Measurements from ENCODE around the gene SUOX.
A peak's percentile ranks its signal among the peaks of the same experiment; 100 is the strongest.

SUOX gene

DNA sequence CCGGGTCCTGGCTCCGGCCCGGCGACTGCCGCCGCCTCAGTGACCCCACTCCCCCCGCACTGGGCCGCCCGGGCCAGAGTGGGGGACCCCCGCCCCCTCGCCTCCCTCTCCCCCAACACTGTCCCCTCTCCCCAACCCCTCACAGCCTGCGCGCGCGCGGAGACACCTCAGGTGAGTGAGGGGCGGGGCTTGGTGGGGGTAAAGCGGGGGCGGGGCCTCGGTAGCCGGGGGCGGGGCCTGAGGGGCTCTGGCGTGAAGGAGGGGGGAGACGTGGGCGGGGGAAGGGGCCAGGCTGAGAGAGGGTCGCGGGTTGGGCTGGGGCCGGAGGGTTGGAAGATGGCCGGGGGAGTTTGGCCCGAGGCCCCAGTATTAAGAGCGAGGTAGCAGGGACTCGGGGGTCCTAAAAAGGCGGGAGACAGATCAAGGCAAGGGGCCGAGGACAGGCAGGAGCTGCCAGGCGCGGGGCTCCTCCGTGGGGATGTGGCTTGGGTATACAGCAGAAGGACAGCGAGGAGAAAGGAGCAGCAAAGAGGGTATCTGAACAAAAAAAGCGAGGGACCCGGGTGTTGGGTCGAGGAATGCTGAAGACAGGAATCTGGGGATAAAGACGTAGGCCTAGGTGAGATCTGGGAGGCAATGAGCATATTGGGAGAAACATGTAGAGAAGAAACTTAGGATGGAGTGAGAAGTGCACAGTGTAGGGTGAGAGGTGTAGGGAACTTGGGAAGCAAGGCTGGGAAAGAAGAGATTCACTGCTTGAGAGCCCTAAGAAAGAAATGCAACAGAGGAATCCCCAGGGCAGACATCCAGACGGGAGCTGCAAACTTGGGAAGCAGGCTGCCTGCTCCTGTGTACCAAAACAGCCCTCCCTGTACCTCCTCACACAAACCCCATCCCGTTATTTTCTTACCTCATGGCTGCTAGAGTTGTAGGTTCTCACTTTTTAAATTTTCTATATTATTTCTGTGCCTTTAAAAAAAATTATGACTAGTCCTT, 10.8 kb downstream of the SUOX start:
- Histone ChIP-seq H3K4me1 (ENCODE audit: control insufficient read depth, insufficient read depth, low read length) (peaks cover 5% of the 10 kb centered on the region), H3K4me3 (ENCODE audit: low read length) (peak overlapping the region; percentile 82), H3K27me3 (ENCODE audit: control insufficient read depth, insufficient read depth, low read length) (no peaks in the 10 kb centered on the region), H3K4me2 (ENCODE audit: low read length) (peak overlapping the region; percentile 99), H3K36me3 (ENCODE audit: insufficient read depth, low read length) (no peaks in the 10 kb centered on the region), H3K9ac (ENCODE audit: low read depth, low read length) (peak overlapping the region; percentile 71), H3K9me3 (replicated peaks; ENCODE audit: low read length) (no peaks in the 10 kb centered on the region)

DNA sequence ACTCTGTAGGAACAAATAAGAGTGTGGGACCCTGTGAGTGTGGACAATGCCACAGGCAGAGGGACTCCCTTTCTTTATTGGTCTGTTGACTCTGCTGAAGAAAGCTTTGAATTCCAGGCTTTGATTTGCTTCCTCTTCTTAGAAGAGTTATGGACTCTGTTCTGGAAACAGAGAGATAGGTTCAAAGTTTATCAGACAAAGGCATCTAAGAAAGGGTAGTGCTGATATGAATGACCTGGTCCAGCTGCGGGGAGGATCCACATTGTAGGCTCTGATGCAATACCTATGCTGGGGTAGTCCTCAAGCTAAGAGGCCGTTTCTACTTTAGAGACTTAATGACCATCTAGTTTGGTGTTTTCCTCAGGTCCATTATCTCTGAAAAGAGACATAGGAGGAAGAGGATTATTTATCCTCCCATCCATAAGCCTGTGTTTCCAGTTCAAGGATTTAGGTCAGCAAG, 13.1 kb downstream of the SUOX start:
- H3K36me3 ChIP-seq (ENCODE audit: insufficient read depth, low read length) = no peaks in the 10 kb centered on the region
- no peak overlapping the region for H3K4me3 ChIP-seq (ENCODE audit: low read length)
- no peak overlapping the region for H3K9ac ChIP-seq (ENCODE audit: low read depth, low read length)
- no peak overlapping the region for H3K4me2 ChIP-seq (ENCODE audit: low read length)
- peaks cover 5% of the 10 kb centered on the region for H3K4me1 ChIP-seq (ENCODE audit: control insufficient read depth, insufficient read depth, low read length)
- H3K9me3 ChIP-seq (replicated peaks; ENCODE audit: low read length) = no peaks in the 10 kb centered on the region
- H3K27me3 ChIP-seq (ENCODE audit: control insufficient read depth, insufficient read depth, low read length) = no peaks in the 10 kb centered on the region

- H3K36me3 ChIP-seq (ENCODE audit: insufficient read depth, low read length) = no peaks in the 10 kb centered on the region
- no peak overlapping the region for H3K4me2 ChIP-seq (ENCODE audit: low read length)
- H3K9me3 ChIP-seq (replicated peaks; ENCODE audit: low read length) = no peaks in the 10 kb centered on the region
- peaks cover 5% of the 10 kb centered on the region for H3K4me1 ChIP-seq (ENCODE audit: control insufficient read depth, insufficient read depth, low read length)
- H3K4me3 ChIP-seq (ENCODE audit: low read length) = no peak overlapping the region
- no peak overlapping the region for H3K9ac ChIP-seq (ENCODE audit: low read depth, low read length)
- H3K27me3 ChIP-seq (ENCODE audit: control insufficient read depth, insufficient read depth, low read length) = no peaks in the 10 kb centered on the region
Observed at GRCh38 chr12:56011509-56012090, 14.5 kb downstream of the SUOX start.

DNA sequence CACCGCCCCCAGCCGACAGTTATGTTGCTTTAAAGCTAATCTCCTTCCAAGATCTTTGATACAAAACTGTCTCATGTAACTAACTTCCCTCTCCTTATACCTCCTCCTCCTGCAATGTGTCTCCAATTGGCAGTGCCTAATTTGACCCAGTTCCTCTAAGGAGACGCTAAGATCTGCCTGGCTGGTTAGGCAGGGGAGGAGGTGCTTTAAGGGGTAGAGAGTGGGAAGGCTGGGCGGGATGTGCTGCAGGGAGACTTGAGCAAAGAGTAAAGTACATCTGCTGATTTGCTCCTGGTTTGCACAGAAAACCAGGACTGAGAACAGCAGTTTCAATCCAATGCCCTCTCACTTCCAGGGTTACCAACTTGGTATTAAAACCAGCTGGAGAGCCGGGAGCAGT, 16.4 kb downstream of the SUOX start:
- Histone ChIP-seq H3K4me3 (ENCODE audit: low read length) (no peak overlapping the region), H3K9me3 (replicated peaks; ENCODE audit: low read length) (no peaks in the 10 kb centered on the region), H3K4me2 (ENCODE audit: low read length) (no peak overlapping the region), H3K27me3 (ENCODE audit: control insufficient read depth, insufficient read depth, low read length) (no peaks in the 10 kb centered on the region), H3K36me3 (ENCODE audit: insufficient read depth, low read length) (no peaks in the 10 kb centered on the region), H3K9ac (ENCODE audit: low read depth, low read length) (no peak overlapping the region), H3K4me1 (ENCODE audit: control insufficient read depth, insufficient read depth, low read length) (no peaks in the 10 kb centered on the region)

DNA sequence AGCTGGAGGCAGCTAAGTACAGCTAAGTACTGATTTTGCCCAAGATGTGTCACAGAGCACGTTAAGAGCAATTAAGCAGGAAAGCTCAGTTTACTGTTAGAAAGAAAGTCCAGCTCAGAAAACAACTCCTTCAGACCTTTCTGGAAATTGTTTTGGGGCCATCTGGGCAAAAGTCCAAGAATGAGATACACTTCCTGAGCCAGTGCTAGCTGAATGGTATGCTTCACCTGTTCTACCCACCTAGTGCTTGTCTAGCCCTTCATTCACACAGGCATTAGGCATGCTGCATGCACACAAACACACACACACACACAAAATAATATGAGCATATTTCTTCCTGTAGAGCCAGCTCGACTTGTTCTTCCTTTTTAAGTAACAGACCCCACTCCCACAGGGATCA, 17.1 kb downstream of the SUOX start:
- Histone ChIP-seq H3K4me1 (ENCODE audit: control insufficient read depth, insufficient read depth, low read length) (no peaks in the 10 kb centered on the region), H3K9me3 (replicated peaks; ENCODE audit: low read length) (no peaks in the 10 kb centered on the region), H3K36me3 (ENCODE audit: insufficient read depth, low read length) (no peaks in the 10 kb centered on the region), H3K9ac (ENCODE audit: low read depth, low read length) (no peak overlapping the region), H3K4me3 (ENCODE audit: low read length) (no peak overlapping the region), H3K4me2 (ENCODE audit: low read length) (no peak overlapping the region), H3K27me3 (ENCODE audit: control insufficient read depth, insufficient read depth, low read length) (no peaks in the 10 kb centered on the region)

GRCh38 chr12:56017181-56017580, 20.1 kb downstream of the SUOX start:
- H3K4me1 ChIP-seq (ENCODE audit: control insufficient read depth, insufficient read depth, low read length) = no peaks in the 10 kb centered on the region
- no peak overlapping the region for H3K4me3 ChIP-seq (ENCODE audit: low read length)
- no peak overlapping the region for H3K4me2 ChIP-seq (ENCODE audit: low read length)
- no peak overlapping the region for H3K9ac ChIP-seq (ENCODE audit: low read depth, low read length)
- H3K9me3 ChIP-seq (replicated peaks; ENCODE audit: low read length) = no peaks in the 10 kb centered on the region
- H3K27me3 ChIP-seq (ENCODE audit: control insufficient read depth, insufficient read depth, low read length) = no peaks in the 10 kb centered on the region
- no peaks in the 10 kb centered on the region for H3K36me3 ChIP-seq (ENCODE audit: insufficient read depth, low read length)

GRCh38 chr12:56018356-56018755, 21.3 kb downstream of the SUOX start:
- Histone ChIP-seq H3K4me1 (ENCODE audit: control insufficient read depth, insufficient read depth, low read length) (no peaks in the 10 kb centered on the region), H3K9me3 (replicated peaks; ENCODE audit: low read length) (no peaks in the 10 kb centered on the region), H3K36me3 (ENCODE audit: insufficient read depth, low read length) (no peaks in the 10 kb centered on the region), H3K9ac (ENCODE audit: low read depth, low read length) (no peak overlapping the region), H3K4me3 (ENCODE audit: low read length) (no peak overlapping the region), H3K4me2 (ENCODE audit: low read length) (no peak overlapping the region), H3K27me3 (ENCODE audit: control insufficient read depth, insufficient read depth, low read length) (no peaks in the 10 kb centered on the region)

- Histone ChIP-seq H3K9ac (ENCODE audit: low read depth, low read length) (no peak within 1 kb of the TSS), H3K9me3 (replicated peaks; ENCODE audit: low read length) (no peaks in the 10 kb centered on the region), H3K36me3 (ENCODE audit: insufficient read depth, low read length) (no peaks in the 10 kb centered on the region), H3K4me2 (ENCODE audit: low read length) (no peak within 1 kb of the TSS), H3K4me3 (ENCODE audit: low read length) (no peak within 1 kb of the TSS), H3K4me1 (ENCODE audit: control insufficient read depth, insufficient read depth, low read length) (no peaks in the 10 kb centered on the region), H3K27me3 (ENCODE audit: control insufficient read depth, insufficient read depth, low read length) (no peaks in the 10 kb centered on the region)
Observed at GRCh38 chr12:56020423-56021184, 23.5 kb downstream of the SUOX start, which contains the start of gene IKZF4. Gene IKZF4, plus strand, starts transcription at chr12:56021043. Its CDS starts 451 bp downstream, at chr12:56021494.

DNA sequence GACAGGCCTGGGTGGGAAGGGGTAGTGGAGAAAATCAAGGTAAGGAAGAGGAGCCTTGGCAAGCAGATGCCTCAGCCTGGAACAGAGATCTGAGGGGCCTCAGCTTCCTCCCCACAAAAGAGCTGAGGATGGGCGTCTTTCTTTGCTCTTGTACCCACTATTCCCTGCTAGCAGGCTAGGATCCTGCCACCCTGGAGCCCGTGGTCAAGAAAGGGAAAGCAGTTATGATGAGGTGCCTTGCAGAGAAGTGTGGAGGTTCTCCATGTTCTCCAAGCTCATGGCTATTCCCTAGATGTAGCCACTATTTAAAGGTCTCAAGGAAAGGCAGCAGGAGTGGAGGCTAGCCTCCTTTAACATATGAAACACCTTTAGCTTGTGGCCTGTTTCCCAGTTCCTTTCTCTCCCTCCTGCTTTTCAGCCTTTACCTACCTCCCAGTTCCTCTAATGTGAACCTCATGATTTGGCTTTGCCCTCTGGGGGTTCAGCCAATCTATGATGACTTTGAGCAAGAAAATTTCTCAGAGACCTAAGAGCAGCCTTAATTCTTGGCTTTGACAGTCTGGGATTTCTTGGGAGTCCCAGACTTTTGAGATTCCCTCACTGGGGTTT, 24.9 kb downstream of the SUOX start:
- H3K4me2 ChIP-seq (ENCODE audit: low read length) = no peak overlapping the region
- no peak overlapping the region for H3K9ac ChIP-seq (ENCODE audit: low read depth, low read length)
- no peaks in the 10 kb centered on the region for H3K9me3 ChIP-seq (replicated peaks; ENCODE audit: low read length)
- H3K36me3 ChIP-seq (ENCODE audit: insufficient read depth, low read length) = no peaks in the 10 kb centered on the region
- H3K4me3 ChIP-seq (ENCODE audit: low read length) = no peak overlapping the region
- H3K27me3 ChIP-seq (ENCODE audit: control insufficient read depth, insufficient read depth, low read length) = no peaks in the 10 kb centered on the region
- H3K4me1 ChIP-seq (ENCODE audit: control insufficient read depth, insufficient read depth, low read length) = no peaks in the 10 kb centered on the region

GRCh38 chr12:56028511-56029165, 31.6 kb downstream of the SUOX start:
- H3K4me1 ChIP-seq (ENCODE audit: control insufficient read depth, insufficient read depth, low read length) = no peaks in the 10 kb centered on the region
- H3K4me3 ChIP-seq (ENCODE audit: low read length) = no peak overlapping the region
- no peak overlapping the region for H3K4me2 ChIP-seq (ENCODE audit: low read length)
- no peaks in the 10 kb centered on the region for H3K27me3 ChIP-seq (ENCODE audit: control insufficient read depth, insufficient read depth, low read length)
- H3K9me3 ChIP-seq (replicated peaks; ENCODE audit: low read length) = no peaks in the 10 kb centered on the region
- no peak overlapping the region for H3K9ac ChIP-seq (ENCODE audit: low read depth, low read length)
- peaks cover 4% of the 10 kb centered on the region for H3K36me3 ChIP-seq (ENCODE audit: insufficient read depth, low read length)

DNA sequence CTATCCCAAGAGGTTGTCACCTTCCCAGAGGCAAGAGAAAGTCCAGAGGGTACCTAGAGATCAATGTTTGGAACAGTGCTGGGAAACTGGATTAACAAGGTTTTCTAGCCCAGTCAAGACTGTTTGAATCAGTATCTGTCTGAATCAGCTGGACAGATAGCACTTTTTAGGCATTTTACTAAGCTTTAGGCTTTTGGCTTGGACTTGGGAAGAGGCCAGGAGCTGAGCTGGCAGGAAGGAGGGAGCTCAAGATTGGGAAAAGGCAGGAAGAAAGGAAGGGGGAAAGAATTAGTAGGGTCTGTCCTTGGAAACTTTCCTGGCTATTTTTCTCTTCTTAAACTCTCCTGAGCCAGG, 32.1 kb downstream of the SUOX start:
- no peaks in the 10 kb centered on the region for H3K4me1 ChIP-seq (ENCODE audit: control insufficient read depth, insufficient read depth, low read length)
- no peak overlapping the region for H3K4me2 ChIP-seq (ENCODE audit: low read length)
- peaks cover 4% of the 10 kb centered on the region for H3K36me3 ChIP-seq (ENCODE audit: insufficient read depth, low read length)
- H3K9ac ChIP-seq (ENCODE audit: low read depth, low read length) = no peak overlapping the region
- H3K9me3 ChIP-seq (replicated peaks; ENCODE audit: low read length) = no peaks in the 10 kb centered on the region
- no peaks in the 10 kb centered on the region for H3K27me3 ChIP-seq (ENCODE audit: control insufficient read depth, insufficient read depth, low read length)
- H3K4me3 ChIP-seq (ENCODE audit: low read length) = no peak overlapping the region
